Progenitor cell of endocrine pancreas (in vitro differentiated cells): ENCODE measurements around the gene TRMT10A. TPM values are rescaled to one million over a fixed set of nuclear protein-coding genes. Genes with fewer than 3 reads are reported as not detected.

Experiments
- DNase-seq: peaks from one replicate; pipeline ENCODE4 v3.0.0; 2021; ENCODE audit warnings: low spot score; ENCODE audit not compliant: unreplicated experiment
- H3K27ac Mint-ChIP-seq: 2 replicates; pipeline ENCODE4 v1.8.0; 2021; ENCODE audit warnings: mild to moderate bottlenecking, moderate library complexity, mixed read lengths
- H3K27me3 Mint-ChIP-seq: 2 replicates; pipeline ENCODE4 v1.8.0; 2021; ENCODE audit warnings: mixed read lengths
- H3K36me3 Mint-ChIP-seq: 2 replicates; pipeline ENCODE4 v1.8.0; 2022; ENCODE audit warnings: mixed read lengths; ENCODE audit not compliant: insufficient read depth
- H3K4me1 Mint-ChIP-seq: 2 replicates; pipeline ENCODE4 v1.8.0; 2021; ENCODE audit warnings: low read depth, mixed read lengths
- H3K4me3 Mint-ChIP-seq: 2 replicates; pipeline ENCODE4 v1.8.0; 2021; ENCODE audit warnings: low read depth, mild to moderate bottlenecking, moderate library complexity, mixed read lengths
- H3K9me3 Mint-ChIP-seq: 2 replicates; pipeline ENCODE4 v1.8.0; 2021; ENCODE audit warnings: low read depth, mixed read lengths
- CTCF ChIP-seq: fragments of 200-600 bp; sonication (generic); IDR thresholded peaks from one replicate; pipeline ENCODE4 v1.5.0; 2021; ENCODE audit warnings: antibody characterized with exemption, mild to moderate bottlenecking; ENCODE audit not compliant: unreplicated experiment
- total RNA-seq: library from RNA; stranded (reverse); gene quantifications from 2 replicates; pipeline ENCODE4 v1.2.1, GENCODE V29; 2021

The TRMT10A gene
- total RNA-seq, 1 donor from 2014 or later: 9.2 TPM

GRCh38 chr4:99587309-99587708, 23.5 kb upstream of the TRMT10A start:
- no peak overlapping the region for H3K4me3 Mint-ChIP-seq
- H3K27me3 Mint-ChIP-seq: no peaks in the 10 kb centered on the region
- peaks cover 10% of the 10 kb centered on the region for H3K4me1 Mint-ChIP-seq
- no peak for TF ChIP-seq CTCF
- H3K27ac Mint-ChIP-seq: no peak overlapping the region
- DNase-seq: no peak
- H3K36me3 Mint-ChIP-seq: peaks cover 8% of the 10 kb centered on the region
- no peaks in the 10 kb centered on the region for H3K9me3 Mint-ChIP-seq

GRCh38 chr4:99586797-99587196, 23.0 kb upstream of the TRMT10A start:
- peaks cover 11% of the 10 kb centered on the region for H3K36me3 Mint-ChIP-seq
- DNase-seq: no peak
- H3K27me3 Mint-ChIP-seq: no peaks in the 10 kb centered on the region
- H3K4me3 Mint-ChIP-seq: no peak overlapping the region
- H3K4me1 Mint-ChIP-seq: peaks cover 10% of the 10 kb centered on the region
- H3K9me3 Mint-ChIP-seq: no peaks in the 10 kb centered on the region
- H3K27ac Mint-ChIP-seq: no peak overlapping the region
- TF ChIP-seq CTCF: no peak

GRCh38 chr4:99586322-99586721, 22.5 kb upstream of the TRMT10A start:
- Mint-ChIP-seq H3K9me3 (no peaks in the 10 kb centered on the region), H3K27ac (peak overlapping the region; percentile 50), H3K27me3 (no peaks in the 10 kb centered on the region), H3K36me3 (peaks cover 13% of the 10 kb centered on the region), H3K4me1 (peaks cover 10% of the 10 kb centered on the region), H3K4me3 (no peak overlapping the region)
- no peak for DNase-seq
- TF ChIP-seq CTCF: no peak

GRCh38 chr4:99585516-99585915, 21.7 kb upstream of the TRMT10A start:
- H3K4me1 Mint-ChIP-seq: peaks cover 10% of the 10 kb centered on the region
- no peak for TF ChIP-seq CTCF

GRCh38 chr4:99578714-99579113, 14.9 kb upstream of the TRMT10A start:
- H3K4me3 Mint-ChIP-seq: no peak overlapping the region
- peaks cover 8% of the 10 kb centered on the region for H3K36me3 Mint-ChIP-seq
- no peaks in the 10 kb centered on the region for H3K27me3 Mint-ChIP-seq
- DNase-seq: no peak
- H3K27ac Mint-ChIP-seq: peak overlapping the region; percentile 31
- no peaks in the 10 kb centered on the region for H3K9me3 Mint-ChIP-seq
- TF ChIP-seq CTCF: no peak
- peaks cover 28% of the 10 kb centered on the region for H3K4me1 Mint-ChIP-seq

More at GRCh38 chr4:99585516-99585915, 21.7 kb upstream of the TRMT10A start:
- DNase-seq: no peak
- Mint-ChIP-seq H3K27me3 (no peaks in the 10 kb centered on the region), H3K36me3 (peaks cover 12% of the 10 kb centered on the region), H3K27ac (no peak overlapping the region), H3K4me3 (no peak overlapping the region), H3K9me3 (no peaks in the 10 kb centered on the region)
